Measurements from ENCODE around the gene GTSE1.
"Not testable (repeated sequence)": the region's sequence is repeated elsewhere in the genome, so short reads cannot be mapped to it uniquely, and the experiment has no call there.

Gene GTSE1

GRCh38 chr22:46296257-46297150 is at the start of gene GTSE1:
Gene GTSE1, plus strand, starts transcription at chr22:46296870. Its CDS starts 531 bp downstream, at chr22:46297401.
- DNase-seq (ENCODE audit: low read depth in 2 of 2), result peak; percentile 92 to 94

GRCh38 chr22:46247443-46247975 is 49.2 kb upstream of the GTSE1 start:
- DNase-seq (ENCODE audit: low read depth in 2 of 2), result no peak

- peak; percentile 85 to 87 for DNase-seq (ENCODE audit: low read depth in 2 of 2)
These were observed 46.5 kb upstream of the GTSE1 start, which contains the start of gene CDPF1 for GRCh38 chr22:46250035-46250782. Gene CDPF1, minus strand, starts transcription at chr22:46250293. Its CDS starts 2,009 bp downstream, at chr22:46248284.

- no peak for DNase-seq (ENCODE audit: low read depth in 2 of 2)
These were observed 45.9 kb upstream of the GTSE1 start for GRCh38 chr22:46250783-46251125.

GRCh38 chr22:46251266-46251665 is 45.4 kb upstream of the GTSE1 start:
- DNase-seq (ENCODE audit: low read depth in 2 of 2), result no peak

GRCh38 chr22:46251816-46252380 is 44.8 kb upstream of the GTSE1 start:
- DNase-seq (ENCODE audit: low read depth in 2 of 2), result no peak

GRCh38 chr22:46256358-46256958 is 40.2 kb upstream of the GTSE1 start:
- no peak for DNase-seq (ENCODE audit: low read depth in 2 of 2)

GRCh38 chr22:46259374-46259773 is 37.3 kb upstream of the GTSE1 start:
- DNase-seq (ENCODE audit: low read depth in 2 of 2), result no peak

GRCh38 chr22:46260038-46260437 is 36.6 kb upstream of the GTSE1 start:
- DNase-seq (ENCODE audit: low read depth in 2 of 2), result no peak

- DNase-seq (ENCODE audit: low read depth in 2 of 2), result peak in 1 of 2 donors; percentile 22
These were observed 34.0 kb upstream of the GTSE1 start for GRCh38 chr22:46262449-46263215.

GRCh38 chr22:46263216-46263590 is 33.5 kb upstream of the GTSE1 start, which contains the start of gene PKDREJ:
Gene PKDREJ, minus strand, starts transcription at chr22:46263343. Its CDS starts 21 bp downstream, at chr22:46263322.
- DNase-seq (ENCODE audit: low read depth in 2 of 2), result no peak

GRCh38 chr22:46264520-46264919 is 32.1 kb upstream of the GTSE1 start:
- DNase-seq (ENCODE audit: low read depth in 2 of 2), result not testable (repeated sequence)

GRCh38 chr22:46265627-46266026 is 31.0 kb upstream of the GTSE1 start:
- not testable (repeated sequence) for DNase-seq (ENCODE audit: low read depth in 2 of 2)

GRCh38 chr22:46267431-46268279 is 29.0 kb upstream of the GTSE1 start, which contains the start of gene TTC38:
Gene TTC38, plus strand, starts transcription at chr22:46268008. Its CDS starts 32 bp downstream, at chr22:46268040.
- peak in 1 of 2 donors; percentile 38 for DNase-seq (ENCODE audit: low read depth in 2 of 2)

GRCh38 chr22:46269564-46269963 is 27.1 kb upstream of the GTSE1 start:
- DNase-seq (ENCODE audit: low read depth in 2 of 2), result no peak

GRCh38 chr22:46272196-46272595 is 24.5 kb upstream of the GTSE1 start:
- no peak for DNase-seq (ENCODE audit: low read depth in 2 of 2)

- no peak for DNase-seq (ENCODE audit: low read depth in 2 of 2)
These were observed 23.8 kb upstream of the GTSE1 start for GRCh38 chr22:46272762-46273431.

- no peak for DNase-seq (ENCODE audit: low read depth in 2 of 2)
These were observed 23.1 kb upstream of the GTSE1 start for GRCh38 chr22:46273432-46274148.

- no peak for DNase-seq (ENCODE audit: low read depth in 2 of 2)
These were observed 22.3 kb upstream of the GTSE1 start for GRCh38 chr22:46274381-46274780.
